NOMO-1 (cell line): ENCODE data around the gene ASB15.
"Not testable (repeated sequence)": the region's sequence is repeated elsewhere in the genome, so short reads cannot be mapped to it uniquely, and the experiment has no call there.

Source experiments
- DNase-seq, 2 experiments: peaks; one replicate each; lab custom pipeline; 2025; ENCODE audit not compliant: unreplicated experiment in 2 of 2; lab: John Stamatoyannopoulos, UW

The ASB15 gene

GRCh38 chr7:123601530-123601929 is at the start of gene ASB15:
TSS of gene ASB15 (plus strand) at chr7:123601821. CDS start at chr7:123614503, 12,682 bp downstream.
- no peak for DNase-seq

GRCh38 chr7:123552134-123552533 is 49.5 kb upstream of the ASB15 start:
- DNase-seq, result not testable (repeated sequence)

- DNase-seq, result no peak
Observed at GRCh38 chr7:123552641-123553040, 49.0 kb upstream of the ASB15 start.

- DNase-seq, result no peak
Observed at GRCh38 chr7:123553159-123553558, 48.5 kb upstream of the ASB15 start.

GRCh38 chr7:123555484-123555883 is 46.1 kb upstream of the ASB15 start:
- DNase-seq, result no peak

- no peak for DNase-seq
Observed at GRCh38 chr7:123557016-123557397, 44.6 kb upstream of the ASB15 start.

- DNase-seq, result peak; percentile 80 to 84
Observed at GRCh38 chr7:123557398-123558288, 44.0 kb upstream of the ASB15 start, which contains the start of gene NDUFA5. TSS of gene NDUFA5 (minus strand) at chr7:123557818. CDS start at chr7:123557795, 23 bp downstream.

GRCh38 chr7:123558289-123558874 is 43.2 kb upstream of the ASB15 start:
- DNase-seq, result no peak

- no peak for DNase-seq
Observed at GRCh38 chr7:123562121-123562520, 39.5 kb upstream of the ASB15 start.

GRCh38 chr7:123569352-123570010 is 32.1 kb upstream of the ASB15 start:
- DNase-seq, result no peak

- DNase-seq, result no peak
Observed at GRCh38 chr7:123570390-123571182, 31.0 kb upstream of the ASB15 start.

- no peak for DNase-seq
Observed at GRCh38 chr7:123571187-123571586, 30.4 kb upstream of the ASB15 start.

GRCh38 chr7:123571684-123572083 is 29.9 kb upstream of the ASB15 start:
- no peak for DNase-seq

GRCh38 chr7:123573341-123573740 is 28.3 kb upstream of the ASB15 start:
- DNase-seq, result no peak

- DNase-seq, result no peak
Observed at GRCh38 chr7:123573896-123574467, 27.6 kb upstream of the ASB15 start.

GRCh38 chr7:123579416-123579815 is 22.2 kb upstream of the ASB15 start:
- no peak for DNase-seq

- DNase-seq, result peak in 1 of 2 experiments; percentile 10
Observed at GRCh38 chr7:123580406-123581161, 21.0 kb upstream of the ASB15 start.

- DNase-seq, result no peak
Observed at GRCh38 chr7:123581162-123581459, 20.5 kb upstream of the ASB15 start.

- no peak for DNase-seq
Observed at GRCh38 chr7:123583821-123584220, 17.8 kb upstream of the ASB15 start.

- no peak for DNase-seq
Observed at GRCh38 chr7:123588376-123588775, 13.2 kb upstream of the ASB15 start.
